Gastrocnemius medialis (tissue), 4 donors: ENCODE data around the gene SLAMF7. TPM values are rescaled to one million over a fixed set of nuclear protein-coding genes. Genes with fewer than 3 reads are reported as not detected.

Experiments used
- ATAC-seq, 2 donors: fragments of 150-250 bp; one replicate each; pipeline ENCODE4 v1.9.1; 2016
- DNase-seq, 2 donors: peaks; one replicate each; pipeline ENCODE4 v3.0.0-alpha.2; 2019
- H3K27ac ChIP-seq, 4 donors: fragments of 200-600 bp; sonication (generic); 1 replicate in 1 of 4; 2 replicates in 3 of 4; pipeline ENCODE4 v1.5.1; 2016 to 2018; ENCODE audit warnings: mild to moderate bottlenecking in 2 of 4, moderate library complexity in 1 of 4
- H3K27me3 ChIP-seq, 3 donors: fragments of 200-600 bp; sonication (generic) in 2 of 3; 1 replicate in 1 of 3; 2 replicates in 2 of 3; pipeline versions ENCODE4 v1.5.1 to v1.6.0; 2016 to 2019; ENCODE audit warnings: mild to moderate bottlenecking in 1 of 3, moderate library complexity in 1 of 3
- H3K36me3 ChIP-seq, 2 donors: fragments of 200-600 bp; sonication (generic) in 1 of 2; one replicate each; pipeline ENCODE4 v1.5.1; 2017 to 2018
- H3K4me1 ChIP-seq, 2 donors: fragments of 200-600 bp; sonication (generic) in 1 of 2; one replicate each; pipeline ENCODE4 v1.5.1; 2016 to 2017; ENCODE audit warnings: mild to moderate bottlenecking in 2 of 2
- H3K4me3 ChIP-seq, 4 donors: fragments of 200-600 bp; sonication (generic) in 3 of 4; 1 replicate in 1 of 4; 2 replicates in 3 of 4; pipeline ENCODE4 v1.5.1; 2016 to 2019; ENCODE audit warnings: mild to moderate bottlenecking in 2 of 4
- H3K9me3 ChIP-seq, 3 donors: fragments of 200-600 bp; sonication (generic) in 2 of 3; 1 replicate in 1 of 3; 2 replicates in 2 of 3; pipeline ENCODE4 v1.5.1; 2016 to 2019
- POLR2A ChIP-seq, 2 donors: fragments of 450-650 bp; IDR thresholded peaks; one replicate each; pipeline ENCODE4 v1.6.1; 2017; ENCODE audit warnings: antibody characterized with exemption in 2 of 2, mild to moderate bottlenecking in 2 of 2, moderate library complexity in 2 of 2
- in situ Hi-C, 4 donors: fragments of 200-750 bp; cut with MboI; loops; one replicate each; pipeline versions ENCODE4 v1.15.0 to v1.8.0; 2017; ENCODE audit warnings: low sequenced_read_pairs in 4 of 4
- intact Hi-C: fragments of 100-400 bp; cut with DNase I; formaldehyde crosslinking; loops from one replicate; pipeline ENCODE4 v1.15.1; 2023; ENCODE audit warnings: low total_unique reads
- total RNA-seq, 4 donors: library from RNA; depleted of rRNA; stranded (reverse); fragments of >200 nt; gene quantifications; one replicate each; pipeline versions ENCODE4 v1.1.0 to v1.2.3, GENCODE V29; 2016
- TF ChIP-seq, protein P1 (sequence below), 5 experiments: fragments of 450-650 bp in 3 of 5; fragments of 200-600 bp in 2 of 5; sonication (generic) in 2 of 5; IDR thresholded peaks in 4 of 5; conservative IDR thresholded peaks in 1 of 5; 1 replicate in 4 of 5; 2 replicates in 1 of 5; pipeline ENCODE4 v1.5.1; 2016 to 2019; ENCODE audit warnings: antibody characterized with exemption in 5 of 5, mild to moderate bottlenecking in 3 of 5, moderate library complexity in 3 of 5

SLAMF7 gene
- total RNA-seq, 4 donors from 2014 or later, result 0.81 TPM; not detected in 3

DNA sequence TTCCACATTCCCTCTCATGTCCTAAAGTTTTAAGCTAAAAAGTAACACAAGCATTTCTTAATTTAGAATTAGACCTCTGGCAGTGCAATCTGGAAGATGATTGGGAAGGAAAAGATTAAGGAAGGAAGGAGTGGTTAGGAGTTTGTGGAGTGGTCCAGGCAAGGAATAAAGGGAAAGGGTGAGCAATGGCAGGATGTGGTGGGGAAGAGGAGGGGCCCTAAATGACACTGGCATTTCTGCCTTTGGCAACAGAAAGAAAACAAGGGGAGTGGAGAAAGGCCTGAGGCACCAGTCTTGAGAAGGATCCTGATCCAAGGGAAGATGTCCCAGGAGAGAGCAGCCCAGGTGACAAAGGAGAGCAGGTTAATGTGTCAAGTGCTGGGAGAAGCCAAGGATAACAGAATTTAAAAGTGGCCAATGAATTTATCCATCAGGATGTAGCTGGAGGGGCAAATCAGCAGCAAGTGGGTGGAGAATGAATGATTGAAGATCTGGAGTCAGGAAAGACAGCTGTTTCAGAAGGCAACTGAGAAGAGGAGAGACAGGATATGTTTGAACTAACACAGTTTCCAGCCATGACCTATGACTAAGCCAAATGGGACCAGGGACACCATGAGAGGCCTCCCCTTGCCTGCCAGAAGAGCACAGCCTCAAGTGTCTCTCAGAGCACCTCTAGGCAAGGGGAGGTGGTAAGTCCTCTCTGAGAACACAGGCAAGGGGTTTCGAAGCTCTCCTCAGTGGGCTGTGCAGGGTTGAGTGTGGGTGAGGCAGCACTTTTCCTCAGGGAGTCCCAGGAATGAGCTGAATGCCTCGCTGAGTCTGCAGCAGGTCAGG, 36.1 kb downstream of the SLAMF7 start:
- H3K4me3 ChIP-seq, result no peak overlapping the region
- H3K36me3 ChIP-seq, result no peaks in the 10 kb centered on the region
- H3K4me1 ChIP-seq, result no peaks in the 10 kb centered on the region
- no peak for ATAC-seq
- TF ChIP-seq, protein P1, sequence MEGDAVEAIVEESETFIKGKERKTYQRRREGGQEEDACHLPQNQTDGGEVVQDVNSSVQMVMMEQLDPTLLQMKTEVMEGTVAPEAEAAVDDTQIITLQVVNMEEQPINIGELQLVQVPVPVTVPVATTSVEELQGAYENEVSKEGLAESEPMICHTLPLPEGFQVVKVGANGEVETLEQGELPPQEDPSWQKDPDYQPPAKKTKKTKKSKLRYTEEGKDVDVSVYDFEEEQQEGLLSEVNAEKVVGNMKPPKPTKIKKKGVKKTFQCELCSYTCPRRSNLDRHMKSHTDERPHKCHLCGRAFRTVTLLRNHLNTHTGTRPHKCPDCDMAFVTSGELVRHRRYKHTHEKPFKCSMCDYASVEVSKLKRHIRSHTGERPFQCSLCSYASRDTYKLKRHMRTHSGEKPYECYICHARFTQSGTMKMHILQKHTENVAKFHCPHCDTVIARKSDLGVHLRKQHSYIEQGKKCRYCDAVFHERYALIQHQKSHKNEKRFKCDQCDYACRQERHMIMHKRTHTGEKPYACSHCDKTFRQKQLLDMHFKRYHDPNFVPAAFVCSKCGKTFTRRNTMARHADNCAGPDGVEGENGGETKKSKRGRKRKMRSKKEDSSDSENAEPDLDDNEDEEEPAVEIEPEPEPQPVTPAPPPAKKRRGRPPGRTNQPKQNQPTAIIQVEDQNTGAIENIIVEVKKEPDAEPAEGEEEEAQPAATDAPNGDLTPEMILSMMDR (IDR thresholded peaks at IDR 0.05 in 4 of 5, conservative IDR thresholded peaks at IDR 0.05 in 1 of 5), result no peak
- TF ChIP-seq POLR2A (IDR thresholded peaks at IDR 0.05), result no peak
- no peaks in the 10 kb centered on the region for H3K27me3 ChIP-seq
- H3K27ac ChIP-seq, result no peak overlapping the region
- H3K9me3 ChIP-seq, result no peaks in the 10 kb centered on the region
- intact Hi-C loops, result no loop called here
- no peak for DNase-seq
- in situ Hi-C loops, result no loop called here

DNA sequence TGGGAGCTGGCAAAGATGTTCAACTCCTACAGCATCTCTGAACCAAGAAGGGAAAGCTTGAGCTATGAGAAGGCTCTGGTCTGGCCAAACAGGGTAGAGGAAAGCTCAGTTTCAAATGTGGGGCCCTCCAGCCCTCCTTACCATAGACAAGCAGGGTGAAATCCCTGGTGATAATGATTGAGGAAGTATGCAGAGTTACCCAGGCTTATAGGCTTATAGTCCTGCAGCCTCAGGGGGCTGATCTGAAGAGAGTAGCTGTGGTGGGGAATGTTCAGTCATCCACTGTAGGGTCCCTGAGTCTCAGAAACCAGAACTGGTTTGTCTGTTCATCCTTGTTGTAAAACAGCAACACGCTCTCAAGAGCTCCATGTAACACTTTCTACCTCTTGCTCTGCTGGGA, 37.1 kb downstream of the SLAMF7 start:
- intact Hi-C loops, result no loop called here
- in situ Hi-C loops, result no loop called here
- no peak for DNase-seq
- TF ChIP-seq, protein P1 (IDR thresholded peaks at IDR 0.05 in 4 of 5, conservative IDR thresholded peaks at IDR 0.05 in 1 of 5), result no peak
- TF ChIP-seq POLR2A (IDR thresholded peaks at IDR 0.05), result no peak
- Histone ChIP-seq H3K36me3 (no peaks in the 10 kb centered on the region), H3K4me1 (no peaks in the 10 kb centered on the region), H3K9me3 (no peaks in the 10 kb centered on the region), H3K27me3 (no peaks in the 10 kb centered on the region), H3K4me3 (no peak overlapping the region), H3K27ac (no peak overlapping the region)
- no peak for ATAC-seq

DNA sequence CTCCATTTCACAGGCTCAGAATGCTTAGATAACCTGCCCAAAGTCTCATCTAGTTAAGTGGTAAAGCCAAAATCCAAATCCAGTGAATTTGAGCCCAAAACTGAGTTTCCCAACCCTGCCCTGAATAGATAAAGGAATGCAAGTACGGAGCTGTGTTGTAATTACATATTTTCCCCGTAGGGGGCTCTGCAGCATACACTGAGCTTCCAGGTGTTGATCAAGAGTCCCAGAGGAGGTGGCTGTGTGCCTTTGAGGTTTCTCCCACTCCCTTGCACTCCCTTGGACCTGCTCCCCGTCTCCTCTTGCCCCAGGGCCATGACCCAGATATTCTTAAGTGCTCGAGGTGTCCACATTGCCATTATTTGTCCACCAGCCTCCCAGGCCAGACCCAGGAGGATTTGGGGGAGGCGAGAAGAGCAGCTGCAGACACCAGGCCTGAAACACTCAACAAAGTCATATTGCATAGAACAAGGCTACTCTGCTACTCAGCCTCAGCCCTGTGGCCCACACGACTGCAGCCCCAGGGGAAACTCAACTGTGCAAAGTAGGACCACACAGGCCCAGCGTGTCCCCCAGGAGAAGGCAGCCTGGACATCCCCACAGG, 38.5 kb downstream of the SLAMF7 start:
- H3K4me3 ChIP-seq, result no peak overlapping the region
- TF ChIP-seq, protein P1 (IDR thresholded peaks at IDR 0.05 in 4 of 5, conservative IDR thresholded peaks at IDR 0.05 in 1 of 5), result no peak
- TF ChIP-seq POLR2A (IDR thresholded peaks at IDR 0.05), result no peak
- no peak for ATAC-seq
- intact Hi-C loops (no loop called here), in situ Hi-C loops (no loop called here)
- H3K9me3 ChIP-seq, result no peaks in the 10 kb centered on the region
- H3K27me3 ChIP-seq, result no peaks in the 10 kb centered on the region
- H3K4me1 ChIP-seq, result no peaks in the 10 kb centered on the region
- no peak for DNase-seq
- H3K27ac ChIP-seq, result no peak overlapping the region
- H3K36me3 ChIP-seq, result no peaks in the 10 kb centered on the region

DNA sequence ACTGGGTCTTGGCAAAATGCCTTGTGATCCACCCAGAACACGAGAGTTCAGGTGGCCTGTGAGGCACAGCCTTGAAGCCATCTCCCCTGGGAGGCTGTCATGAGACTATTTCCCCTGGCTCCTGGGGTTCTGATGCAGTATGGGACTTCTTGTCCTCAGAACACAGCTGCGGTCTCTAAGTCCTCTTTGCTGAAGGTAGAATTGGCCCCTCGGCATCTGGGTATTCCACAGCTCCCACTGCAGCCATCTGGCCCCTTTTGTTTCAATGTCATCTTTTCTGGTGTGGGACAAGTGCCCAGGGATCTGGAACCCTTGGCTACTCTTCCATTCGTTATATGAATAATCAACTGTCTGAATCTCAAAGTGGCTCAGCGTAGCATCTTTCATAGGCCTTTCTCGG, 39.9 kb downstream of the SLAMF7 start:
- DNase-seq (no peak), ATAC-seq (no peak)
- intact Hi-C loops, result no loop called here
- Histone ChIP-seq H3K36me3 (no peaks in the 10 kb centered on the region), H3K4me3 (no peak overlapping the region), H3K27ac (no peak overlapping the region), H3K27me3 (no peaks in the 10 kb centered on the region), H3K4me1 (no peaks in the 10 kb centered on the region), H3K9me3 (no peaks in the 10 kb centered on the region)
- no peak for TF ChIP-seq POLR2A (IDR thresholded peaks at IDR 0.05)
- TF ChIP-seq, protein P1 (IDR thresholded peaks at IDR 0.05 in 4 of 5, conservative IDR thresholded peaks at IDR 0.05 in 1 of 5), result no peak
- in situ Hi-C loops, result no loop called here
